Activated T-cell treated with anti-CD3 and anti-CD28 coated beads for 48 hours (primary cell): Measurements from ENCODE around the gene GADD45G.

ENCODE experiments used
- DNase-seq: peaks from one replicate; pipeline ENCODE4 v3.0.0-alpha.2; 2020; ENCODE audit warnings: low read depth

The GADD45G gene

DNA sequence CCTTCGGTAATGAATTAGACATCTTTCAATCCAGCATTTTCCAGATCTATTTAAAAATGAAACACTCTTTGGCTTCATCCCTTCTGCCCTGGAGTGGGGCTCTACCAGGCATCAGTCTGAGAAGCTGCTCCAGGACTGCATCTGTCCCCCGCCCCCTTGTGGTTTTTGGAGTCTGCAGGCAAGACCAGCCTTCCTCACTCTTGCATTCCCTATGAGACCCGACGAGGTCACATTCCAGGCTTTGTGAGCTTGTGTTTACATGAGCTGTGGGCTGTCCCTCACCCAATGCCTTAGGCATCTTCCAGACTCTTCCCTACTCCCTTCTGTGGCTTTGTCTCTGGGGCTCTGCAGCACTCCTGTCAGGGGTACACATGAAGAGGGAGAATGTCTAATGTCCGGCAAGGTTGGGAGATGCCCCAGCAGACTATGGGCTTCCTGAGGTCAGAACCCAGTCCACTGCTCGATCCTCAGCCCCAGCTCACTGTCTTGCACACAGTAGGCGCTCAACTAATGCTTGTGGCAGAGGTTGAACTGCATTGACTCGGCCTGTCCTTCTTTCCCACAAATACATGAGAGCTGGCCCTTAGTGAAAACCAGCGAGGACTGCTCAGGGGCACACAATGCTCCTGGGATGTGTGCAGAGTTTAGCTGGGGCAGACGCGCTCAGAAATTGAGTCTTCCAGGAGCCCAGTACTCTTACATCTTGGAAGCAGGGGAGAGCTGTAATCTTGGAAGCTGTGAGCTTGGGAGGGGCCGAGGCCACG lies 11.7 kb upstream of the GADD45G start:
- no peak for DNase-seq

DNA sequence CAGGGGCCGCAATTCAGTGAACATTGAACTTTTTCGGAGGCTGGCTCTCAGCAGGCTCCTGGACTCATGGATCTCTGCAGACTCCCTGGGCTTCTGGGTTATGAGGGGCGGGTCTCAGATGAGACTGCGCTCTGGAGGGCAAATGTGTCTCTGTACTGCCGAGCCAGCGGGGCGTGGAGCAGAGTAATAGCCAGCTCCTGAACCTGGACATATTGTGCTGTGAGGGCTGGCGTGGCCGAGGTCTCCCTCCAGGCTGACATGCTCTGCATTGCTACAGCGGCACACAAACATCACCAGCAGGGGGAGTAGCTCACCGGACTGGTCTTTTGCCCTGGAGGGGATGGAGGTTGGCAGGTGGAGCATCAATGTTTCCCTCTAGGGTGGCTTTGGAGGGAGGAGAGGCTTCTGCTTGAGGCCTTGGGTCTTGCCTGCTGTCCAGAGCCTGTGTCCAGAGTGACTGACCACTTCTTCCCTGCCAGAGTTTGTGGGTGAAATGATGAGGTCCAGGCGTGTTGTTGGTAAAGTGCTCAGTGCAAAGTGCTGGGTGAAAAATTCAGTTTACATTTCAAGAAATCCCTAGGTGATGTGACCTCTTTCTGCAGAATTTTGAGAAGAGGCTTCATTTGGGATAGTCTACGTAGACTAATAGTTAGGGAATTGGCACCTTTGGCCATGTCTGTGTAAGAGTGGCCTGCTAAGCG lies 10.9 kb upstream of the GADD45G start:
- peak; percentile 52 for DNase-seq

DNA sequence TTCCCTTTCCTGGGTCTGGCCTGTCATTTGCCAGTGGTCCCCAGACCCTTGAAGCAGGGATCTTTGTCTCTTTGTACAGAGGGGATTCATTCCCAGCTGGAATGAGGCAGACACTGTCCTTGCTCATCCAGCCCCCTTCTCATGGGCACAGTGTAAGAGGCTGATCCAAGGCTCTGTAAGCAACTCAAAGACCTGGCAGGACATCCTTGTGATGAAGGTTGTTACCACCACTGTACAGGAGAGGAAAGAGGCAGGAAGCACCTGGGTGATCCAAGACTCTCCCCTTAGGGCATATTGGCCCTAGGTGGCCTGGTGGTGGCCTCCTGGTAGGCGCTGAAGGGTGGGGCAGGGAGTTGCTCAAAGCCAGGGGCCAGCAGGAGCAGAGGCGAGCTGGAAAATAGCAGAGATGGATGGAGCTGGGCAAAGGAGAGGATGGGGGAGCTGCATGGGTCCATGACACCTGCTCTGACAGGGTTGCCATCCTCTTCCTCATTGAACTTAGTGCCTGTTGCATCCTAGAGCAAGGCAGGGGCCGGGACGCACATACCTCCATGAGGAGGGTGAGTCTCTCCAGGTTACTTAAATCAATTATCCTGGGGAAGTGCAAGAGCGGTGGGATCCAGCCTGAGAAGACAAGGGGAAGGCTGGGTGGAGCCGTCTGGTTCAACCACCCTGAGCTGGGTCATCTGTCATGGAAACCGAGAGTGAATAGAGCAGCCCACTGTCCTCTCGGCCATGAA lies 9.8 kb upstream of the GADD45G start:
- no peak for DNase-seq

DNA sequence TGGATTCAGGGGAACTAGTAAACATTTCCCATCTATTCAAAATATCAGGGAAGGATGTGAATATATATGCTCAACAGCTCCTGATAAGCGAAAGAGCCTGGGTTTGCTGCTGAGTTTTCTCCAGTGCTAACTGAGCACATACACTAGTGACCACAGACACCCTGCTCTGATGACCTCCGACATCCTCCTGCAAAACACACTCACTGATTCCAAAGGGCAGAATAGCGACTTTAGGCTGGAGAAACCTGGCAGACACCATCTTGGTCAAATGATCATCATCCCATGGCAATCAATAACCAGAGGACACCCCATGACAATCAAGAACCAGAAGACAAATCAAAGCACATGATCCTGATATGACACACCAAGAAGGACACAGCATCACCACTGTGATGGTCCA lies 9.2 kb upstream of the GADD45G start:
- DNase-seq: no peak

- no peak for DNase-seq
These were observed 7.8 kb upstream of the GADD45G start for GRCh38 chr9:89596937-89597555.

- no peak for DNase-seq
These were observed 7.0 kb upstream of the GADD45G start for GRCh38 chr9:89597711-89598362.

DNA sequence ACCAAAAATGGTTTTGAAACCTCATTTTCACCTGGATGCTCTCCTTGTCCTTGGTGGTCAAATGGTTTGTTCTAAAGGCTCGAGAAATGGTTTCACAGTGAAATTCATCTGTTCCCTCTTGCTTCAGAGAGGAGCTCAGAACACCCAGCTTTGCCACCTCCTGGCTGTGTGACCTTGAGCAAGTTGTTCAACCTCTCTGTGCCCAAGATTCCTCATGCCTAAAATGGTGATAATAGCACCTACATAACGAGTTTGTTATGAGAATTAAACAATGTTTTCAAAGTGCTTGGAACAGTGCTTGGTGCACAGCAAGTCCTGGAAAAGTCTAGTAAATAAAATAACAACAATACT lies 6.5 kb upstream of the GADD45G start:
- no peak for DNase-seq

DNA sequence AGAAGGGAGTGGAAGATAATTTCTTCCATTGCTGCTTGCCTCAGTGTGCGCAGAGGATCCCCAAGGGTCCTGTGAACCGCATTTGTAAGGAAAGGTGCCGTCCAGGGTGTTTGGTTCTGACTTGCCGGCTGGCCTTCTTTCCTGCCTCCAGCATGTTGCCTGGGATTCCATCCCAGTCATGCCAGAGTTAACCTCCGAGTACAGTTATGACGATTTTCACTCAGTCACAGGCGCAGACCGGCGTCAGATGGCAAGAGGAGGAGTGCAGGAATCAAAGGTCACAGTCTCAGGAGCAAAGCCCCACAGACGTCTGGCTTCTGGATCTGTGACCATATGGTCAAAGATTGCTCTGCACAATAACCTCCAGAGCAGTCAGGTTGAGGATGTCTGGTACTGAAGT lies 5.9 kb upstream of the GADD45G start:
- no peak for DNase-seq

DNA sequence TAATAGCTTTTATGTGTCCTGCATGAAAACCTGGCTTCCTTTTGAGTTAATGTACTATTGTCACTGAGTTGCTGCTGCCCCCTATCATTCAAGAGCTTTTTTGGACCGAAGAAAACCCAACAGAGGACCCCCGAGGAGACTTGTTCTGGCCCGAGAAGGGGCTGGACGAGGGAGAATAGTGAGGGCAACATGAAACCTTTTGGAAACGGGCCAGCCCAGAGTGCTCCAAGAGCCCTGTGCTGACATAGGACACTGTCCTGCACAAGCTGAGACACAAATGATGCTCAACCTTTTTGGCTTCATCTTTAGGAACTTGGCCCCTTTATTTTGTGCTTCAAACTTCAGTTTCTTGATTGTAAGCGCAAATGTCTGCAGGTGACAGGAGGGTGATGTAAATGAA lies 4.0 kb upstream of the GADD45G start:
- DNase-seq: no peak

GRCh38 chr9:89601306-89601705 lies 3.5 kb upstream of the GADD45G start:
- DNase-seq: no peak

- no peak for DNase-seq
These were observed 2.8 kb upstream of the GADD45G start for GRCh38 chr9:89601856-89602562.

- DNase-seq: peak; percentile 83
These were observed 1.6 kb upstream of the GADD45G start for GRCh38 chr9:89602978-89603766.

GRCh38 chr9:89603767-89604665 lies 796 bp upstream of the GADD45G start:
- DNase-seq: peak; percentile 40

- peak; percentile 53 for DNase-seq
These were observed 745 bp downstream of the GADD45G start for GRCh38 chr9:89605465-89606048.

DNA sequence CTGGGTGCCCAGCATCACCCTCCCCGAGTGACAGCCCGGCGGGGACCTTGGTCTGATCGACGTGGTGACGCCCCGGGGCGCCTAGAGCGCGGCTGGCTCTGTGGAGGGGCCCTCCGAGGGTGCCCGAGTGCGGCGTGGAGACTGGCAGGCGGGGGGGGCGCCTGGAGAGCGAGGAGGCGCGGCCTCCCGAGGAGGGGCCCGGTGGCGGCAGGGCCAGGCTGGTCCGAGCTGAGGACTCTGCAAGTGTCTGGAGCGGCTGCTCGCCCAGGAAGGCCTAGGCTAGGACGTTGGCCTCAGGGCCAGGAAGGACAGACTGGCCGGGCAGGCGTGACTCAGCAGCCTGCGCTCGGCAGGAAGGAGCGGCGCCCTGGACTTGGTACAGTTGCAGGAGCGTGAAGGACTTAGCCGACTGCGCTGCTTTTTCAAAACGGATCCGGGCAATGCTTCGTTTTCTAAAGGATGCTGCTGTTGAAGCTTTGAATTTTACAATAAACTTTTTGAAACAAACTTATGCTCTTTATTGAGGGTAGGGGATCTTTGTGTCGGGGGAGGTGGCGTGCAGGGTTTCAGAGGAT lies 1.3 kb downstream of the GADD45G start:
- DNase-seq: peak; percentile 27

DNA sequence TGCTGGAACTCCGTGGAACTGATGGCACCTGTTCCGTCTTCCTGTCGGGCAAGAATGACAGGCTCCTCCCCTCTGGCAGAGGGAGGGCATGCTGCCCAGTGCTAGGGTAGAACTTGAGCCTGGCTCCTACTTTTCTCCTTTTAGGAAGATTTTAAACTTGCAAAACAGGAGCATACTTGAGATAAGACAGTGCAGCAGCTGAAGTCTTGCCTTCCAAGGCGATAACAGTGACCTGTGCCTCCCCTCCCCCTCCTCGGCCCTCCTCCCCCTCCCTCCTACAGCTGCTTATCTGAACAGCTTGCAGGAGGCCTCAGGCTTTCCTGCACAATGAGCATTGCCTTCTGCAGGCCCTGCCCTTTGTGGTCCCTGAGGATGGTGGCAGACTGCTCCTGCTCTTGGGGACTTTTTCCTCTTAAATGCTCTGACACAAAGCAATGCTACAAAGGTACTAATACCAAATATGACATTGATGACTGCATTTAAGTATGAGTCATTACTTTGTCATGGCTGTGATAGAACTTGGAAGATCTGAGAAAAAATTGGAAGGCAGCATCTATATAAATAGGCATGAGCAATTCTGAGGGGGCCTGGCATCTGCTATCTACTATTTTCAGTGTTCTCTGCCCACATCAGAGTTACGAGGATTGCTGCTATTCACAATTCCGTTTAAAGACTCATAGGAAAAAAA lies 2.0 kb downstream of the GADD45G start:
- peak; percentile 30 for DNase-seq

- no peak for DNase-seq
These were observed 4.0 kb downstream of the GADD45G start for GRCh38 chr9:89608641-89609335.
